ENCODE data around the gene TMEM139. TPM values are rescaled to one million over a fixed set of nuclear protein-coding genes. Genes with fewer than 3 reads are reported as not detected.

The TMEM139 gene
- total RNA-seq, result not detected
- total RNA-seq (2013), result 0.18 TPM

- H3K27ac Mint-ChIP-seq, result no peak within 1 kb of the TSS
- H3K27me3 Mint-ChIP-seq (ENCODE audit: low read depth in 2 of 2), result no peaks in the 10 kb centered on the region
- 99% methylated on average over 16 of the region's 19 CpGs for WGBS (ENCODE audit: insufficient coverage)
- Histone ChIP-seq H3K4me3 (ENCODE audit: low read length) (no peak within 1 kb of the TSS), H3K27ac (ENCODE audit: low read length) (no peak within 1 kb of the TSS), H3K4me1 (ENCODE audit: control insufficient read depth, insufficient read depth, low read length) (peaks cover 15% of the 10 kb centered on the region), H3K36me3 (ENCODE audit: control insufficient read depth, insufficient read depth, low read length) (no peaks in the 10 kb centered on the region), H3K9me3 (ENCODE audit: control insufficient read depth, insufficient read depth, low read length) (no peaks in the 10 kb centered on the region), H3K27me3 (ENCODE audit: control insufficient read depth, insufficient read depth, low read length) (no peaks in the 10 kb centered on the region)
- peaks cover 23 to 30% of the 10 kb centered on the region in 2 donors for H3K4me1 Mint-ChIP-seq
- DNase-seq, result no peak
- TF ChIP-seq, protein P1, sequence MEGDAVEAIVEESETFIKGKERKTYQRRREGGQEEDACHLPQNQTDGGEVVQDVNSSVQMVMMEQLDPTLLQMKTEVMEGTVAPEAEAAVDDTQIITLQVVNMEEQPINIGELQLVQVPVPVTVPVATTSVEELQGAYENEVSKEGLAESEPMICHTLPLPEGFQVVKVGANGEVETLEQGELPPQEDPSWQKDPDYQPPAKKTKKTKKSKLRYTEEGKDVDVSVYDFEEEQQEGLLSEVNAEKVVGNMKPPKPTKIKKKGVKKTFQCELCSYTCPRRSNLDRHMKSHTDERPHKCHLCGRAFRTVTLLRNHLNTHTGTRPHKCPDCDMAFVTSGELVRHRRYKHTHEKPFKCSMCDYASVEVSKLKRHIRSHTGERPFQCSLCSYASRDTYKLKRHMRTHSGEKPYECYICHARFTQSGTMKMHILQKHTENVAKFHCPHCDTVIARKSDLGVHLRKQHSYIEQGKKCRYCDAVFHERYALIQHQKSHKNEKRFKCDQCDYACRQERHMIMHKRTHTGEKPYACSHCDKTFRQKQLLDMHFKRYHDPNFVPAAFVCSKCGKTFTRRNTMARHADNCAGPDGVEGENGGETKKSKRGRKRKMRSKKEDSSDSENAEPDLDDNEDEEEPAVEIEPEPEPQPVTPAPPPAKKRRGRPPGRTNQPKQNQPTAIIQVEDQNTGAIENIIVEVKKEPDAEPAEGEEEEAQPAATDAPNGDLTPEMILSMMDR (IDR thresholded peaks at IDR 0.05), result no peak
- intact Hi-C loops (cut with micrococcal nuclease), result no loop called here
- H3K36me3 Mint-ChIP-seq, result no peaks in the 10 kb centered on the region
- no peak for ATAC-seq
- no peak within 1 kb of the TSS for H3K4me3 Mint-ChIP-seq
- H3K9me3 Mint-ChIP-seq, result no peaks in the 10 kb centered on the region
Observed at GRCh38 chr7:143284591-143285469, at the start of gene TMEM139. Gene TMEM139, plus strand, starts transcription at chr7:143284958. Its CDS starts 1,000 bp downstream, at chr7:143285958.

- H3K4me3 Mint-ChIP-seq, result no peak overlapping the region
- no peaks in the 10 kb centered on the region for H3K9me3 ChIP-seq (ENCODE audit: control insufficient read depth, insufficient read depth, low read length)
- no peak overlapping the region for H3K27ac Mint-ChIP-seq
- TF ChIP-seq, protein P1 (IDR thresholded peaks at IDR 0.05), result no peak
- no peaks in the 10 kb centered on the region for H3K27me3 ChIP-seq (ENCODE audit: control insufficient read depth, insufficient read depth, low read length)
- no peaks in the 10 kb centered on the region for H3K36me3 ChIP-seq (ENCODE audit: control insufficient read depth, insufficient read depth, low read length)
- H3K4me1 Mint-ChIP-seq, result no peaks in the 10 kb centered on the region
- no peak overlapping the region for H3K27ac ChIP-seq (ENCODE audit: low read length)
- intact Hi-C loops (cut with micrococcal nuclease), result no loop called here
- peaks cover 2 to 12% of the 10 kb centered on the region in 2 donors for H3K9me3 Mint-ChIP-seq
- no peak overlapping the region for H3K4me3 ChIP-seq (ENCODE audit: low read length)
- peaks cover 16 to 35% of the 10 kb centered on the region in 2 donors for H3K27me3 Mint-ChIP-seq (ENCODE audit: low read depth in 2 of 2)
- no peaks in the 10 kb centered on the region for H3K4me1 ChIP-seq (ENCODE audit: control insufficient read depth, insufficient read depth, low read length)
- peaks cover 22% of the 10 kb centered on the region for H3K36me3 Mint-ChIP-seq
- DNase-seq (no peak), ATAC-seq (no peak)
- WGBS (ENCODE audit: insufficient coverage), result no CpG with 5 or more reads among the region's 1 CpG
Observed at GRCh38 chr7:143235561-143235960, 49.2 kb upstream of the TMEM139 start.

- H3K9me3 Mint-ChIP-seq, result peaks cover 2 to 12% of the 10 kb centered on the region in 2 donors
- peaks cover 22% of the 10 kb centered on the region for H3K36me3 Mint-ChIP-seq
- intact Hi-C loops (cut with micrococcal nuclease), result no loop called here
- H3K27me3 ChIP-seq (ENCODE audit: control insufficient read depth, insufficient read depth, low read length), result no peaks in the 10 kb centered on the region
- no peaks in the 10 kb centered on the region for H3K4me1 Mint-ChIP-seq
- DNase-seq (no peak), ATAC-seq (no peak)
- H3K4me3 ChIP-seq (ENCODE audit: low read length), result no peak overlapping the region
- no peak overlapping the region for H3K27ac ChIP-seq (ENCODE audit: low read length)
- no peak overlapping the region for H3K27ac Mint-ChIP-seq
- 83% methylated on average over 3 of the region's 3 CpGs for WGBS (ENCODE audit: insufficient coverage)
- peaks cover 3% of the 10 kb centered on the region for H3K4me1 ChIP-seq (ENCODE audit: control insufficient read depth, insufficient read depth, low read length)
- peaks cover 16 to 36% of the 10 kb centered on the region in 2 donors for H3K27me3 Mint-ChIP-seq (ENCODE audit: low read depth in 2 of 2)
- no peaks in the 10 kb centered on the region for H3K9me3 ChIP-seq (ENCODE audit: control insufficient read depth, insufficient read depth, low read length)
- TF ChIP-seq, protein P1 (IDR thresholded peaks at IDR 0.05), result no peak
- H3K36me3 ChIP-seq (ENCODE audit: control insufficient read depth, insufficient read depth, low read length), result no peaks in the 10 kb centered on the region
- no peak overlapping the region for H3K4me3 Mint-ChIP-seq
Observed at GRCh38 chr7:143236408-143236990, 48.3 kb upstream of the TMEM139 start.

Measured in natural killer cell (primary cell).